HEK293 (cell line): ENCODE data around the gene LMNA.

Source experiments
- CTCF ChIA-PET: fragments of 350-600 bp; formaldehyde crosslinking; extraction: SDS; loops from one replicate; lab custom pipeline; 2021; ENCODE audit warnings: antibody characterized with exemption; lab: Yijun Ruan, JAX
- POLR2A ChIA-PET: fragments of 300-600 bp; formaldehyde crosslinking; extraction: SDS; loops from one replicate; lab custom pipeline; 2020; ENCODE audit warnings: antibody characterized with exemption, inconsistent platforms; lab: Yijun Ruan, JAX
- H3K27ac ChIP-seq: fragments of 200-500 bp; sonication (Bioruptor generic); 2 replicates; pipeline ENCODE4 v1.5.1; 2014; ENCODE audit warnings: low read depth, low read length, control low read depth, inconsistent platforms; ENCODE audit errors: extremely low read depth
- H3K36me3 ChIP-seq, 2 experiments: fragments of 200-500 bp in 1 of 2; sonication (Bioruptor generic) in 1 of 2; 1 replicate in 1 of 2; 2 replicates in 1 of 2; pipeline ENCODE4 v1.5.1; 2014 to 2017; ENCODE audit warnings: inconsistent platforms in 2 of 2, low read length in 2 of 2; ENCODE audit not compliant: control insufficient read depth in 2 of 2, insufficient read depth in 1 of 2
- H3K4me1 ChIP-seq: fragments of 200-500 bp; sonication (Bioruptor generic); 2 replicates; pipeline ENCODE4 v1.5.1; 2014; ENCODE audit warnings: mild to moderate bottlenecking, low read length, inconsistent platforms; ENCODE audit not compliant: control insufficient read depth, insufficient read depth
- H3K4me3 ChIP-seq: 2 replicates; pipeline ENCODE4 v1.5.1; 2011; ENCODE audit warnings: low read depth, mild to moderate bottlenecking, control low read depth, low read length, moderate library complexity
- H3K9me3 ChIP-seq: fragments of 200-500 bp; sonication (Bioruptor generic); 2 replicates; pipeline ENCODE4 v1.5.1; 2014; ENCODE audit warnings: low read depth, low read length, inconsistent platforms; ENCODE audit not compliant: control insufficient read depth, insufficient read depth
- BCL11A ChIP-seq: fragments of 450-650 bp; formaldehyde crosslinking; IDR thresholded peaks from 2 replicates; pipeline ENCODE4 v1.5.1; 2016; ENCODE audit warnings: low read depth, missing biosample characterization, missing genetic modification characterization
- MEIS1 ChIP-seq: sonication (generic); formaldehyde crosslinking; IDR thresholded peaks from 2 replicates; pipeline ENCODE4 v1.8.1; 2022; ENCODE audit warnings: missing genetic modification reagents, mild to moderate bottlenecking, borderline replicate concordance
- OSR2 ChIP-seq: fragments of 450-650 bp; formaldehyde crosslinking; IDR thresholded peaks from 2 replicates; pipeline ENCODE4 v1.5.1; 2016; ENCODE audit warnings: missing biosample characterization, missing genetic modification characterization
- SCRT1 ChIP-seq: fragments of 450-650 bp; formaldehyde crosslinking; IDR thresholded peaks from 2 replicates; pipeline ENCODE4 v1.5.1; 2016; ENCODE audit warnings: missing biosample characterization, missing genetic modification characterization, borderline replicate concordance
- TCF7L2 ChIP-seq: IDR thresholded peaks from 2 replicates; pipeline ENCODE4 v1.6.1; 2011; ENCODE audit warnings: low read depth, mild to moderate bottlenecking, inconsistent platforms, low read length, moderate library complexity, borderline replicate concordance
- ZIC2 ChIP-seq: fragments of 450-650 bp; formaldehyde crosslinking; IDR thresholded peaks from 2 replicates; pipeline ENCODE4 v1.5.1; 2016; ENCODE audit warnings: missing biosample characterization, missing genetic modification characterization
- ZNF146 ChIP-seq: fragments of 450-650 bp; formaldehyde crosslinking; IDR thresholded peaks from 2 replicates; pipeline ENCODE4 v1.5.1; 2016; ENCODE audit warnings: missing biosample characterization, missing genetic modification characterization
- ZNF302 ChIP-seq: fragments of 450-650 bp; formaldehyde crosslinking; IDR thresholded peaks from 2 replicates; pipeline ENCODE4 v1.5.1; 2016; ENCODE audit warnings: missing biosample characterization, missing genetic modification characterization, low read depth
- ZNF350 ChIP-seq: fragments of 450-650 bp; formaldehyde crosslinking; IDR thresholded peaks from 2 replicates; pipeline ENCODE4 v1.5.0; 2017; ENCODE audit warnings: missing biosample characterization, mild to moderate bottlenecking, missing genetic modification characterization
- ZNF394 ChIP-seq: fragments of 450-650 bp; formaldehyde crosslinking; IDR thresholded peaks from 2 replicates; pipeline ENCODE4 v1.5.1; 2016; ENCODE audit warnings: missing biosample characterization, missing genetic modification characterization, mild to moderate bottlenecking, moderate library complexity, borderline replicate concordance
- ZNF560 ChIP-seq: fragments of 450-650 bp; formaldehyde crosslinking; IDR thresholded peaks from 2 replicates; pipeline ENCODE4 v1.5.1; 2017; ENCODE audit warnings: missing biosample characterization, missing genetic modification characterization, borderline replicate concordance
- ZNF561 ChIP-seq: fragments of 450-650 bp; IDR thresholded peaks from 2 replicates; pipeline ENCODE4 v1.5.1; 2018; ENCODE audit warnings: missing biosample characterization, missing genetic modification characterization, borderline replicate concordance
- ZNF624 ChIP-seq: fragments of 450-650 bp; formaldehyde crosslinking; IDR thresholded peaks from 2 replicates; pipeline ENCODE4 v1.5.1; 2017; ENCODE audit warnings: missing biosample characterization, missing genetic modification characterization
- ZNF660 ChIP-seq: fragments of 450-650 bp; IDR thresholded peaks from 2 replicates; pipeline ENCODE4 v1.5.1; 2018; ENCODE audit warnings: missing biosample characterization, mild to moderate bottlenecking, missing genetic modification characterization
- ZNF707 ChIP-seq: fragments of 450-650 bp; formaldehyde crosslinking; IDR thresholded peaks from 2 replicates; pipeline ENCODE4 v1.5.1; 2016; ENCODE audit warnings: missing biosample characterization, missing genetic modification characterization
- ZNF768 ChIP-seq: fragments of 450-650 bp; formaldehyde crosslinking; IDR thresholded peaks from 2 replicates; pipeline ENCODE4 v1.5.1; 2018; ENCODE audit warnings: missing biosample characterization, mild to moderate bottlenecking, missing genetic modification characterization
- ZNF776 ChIP-seq: fragments of 450-650 bp; formaldehyde crosslinking; IDR thresholded peaks from 2 replicates; pipeline ENCODE4 v1.5.0; 2017; ENCODE audit warnings: missing biosample characterization, missing genetic modification characterization, borderline replicate concordance
- ZNF785 ChIP-seq: fragments of 450-650 bp; formaldehyde crosslinking; IDR thresholded peaks from 2 replicates; pipeline ENCODE4 v1.5.1; 2016; ENCODE audit warnings: missing biosample characterization, missing genetic modification characterization
- TF ChIP-seq, protein P1 (sequence below): fragments of 450-650 bp; formaldehyde crosslinking; IDR thresholded peaks from 2 replicates; pipeline ENCODE4 v1.5.1; 2016; ENCODE audit warnings: missing biosample characterization, missing genetic modification characterization, borderline replicate concordance
- TF ChIP-seq, protein P2 (sequence below): fragments of 450-650 bp; formaldehyde crosslinking; IDR thresholded peaks from 2 replicates; pipeline ENCODE4 v1.5.0; 2017; ENCODE audit warnings: missing biosample characterization, missing genetic modification characterization, borderline replicate concordance
- TF ChIP-seq, protein P3 (sequence below): fragments of 450-650 bp; formaldehyde crosslinking; conservative IDR thresholded peaks from 2 replicates; pipeline ENCODE4 v1.5.1; 2016; ENCODE audit warnings: low read depth, missing biosample characterization, missing genetic modification characterization
- TF ChIP-seq, protein P4 (sequence below): fragments of 450-650 bp; formaldehyde crosslinking; IDR thresholded peaks from 2 replicates; pipeline ENCODE4 v1.5.1; 2016; ENCODE audit warnings: missing biosample characterization, missing genetic modification characterization
- TF ChIP-seq, protein P5 (sequence below): fragments of 450-650 bp; IDR thresholded peaks from 2 replicates; pipeline ENCODE4 v1.5.1; 2018; ENCODE audit warnings: missing biosample characterization, missing genetic modification characterization

The LMNA gene

DNA sequence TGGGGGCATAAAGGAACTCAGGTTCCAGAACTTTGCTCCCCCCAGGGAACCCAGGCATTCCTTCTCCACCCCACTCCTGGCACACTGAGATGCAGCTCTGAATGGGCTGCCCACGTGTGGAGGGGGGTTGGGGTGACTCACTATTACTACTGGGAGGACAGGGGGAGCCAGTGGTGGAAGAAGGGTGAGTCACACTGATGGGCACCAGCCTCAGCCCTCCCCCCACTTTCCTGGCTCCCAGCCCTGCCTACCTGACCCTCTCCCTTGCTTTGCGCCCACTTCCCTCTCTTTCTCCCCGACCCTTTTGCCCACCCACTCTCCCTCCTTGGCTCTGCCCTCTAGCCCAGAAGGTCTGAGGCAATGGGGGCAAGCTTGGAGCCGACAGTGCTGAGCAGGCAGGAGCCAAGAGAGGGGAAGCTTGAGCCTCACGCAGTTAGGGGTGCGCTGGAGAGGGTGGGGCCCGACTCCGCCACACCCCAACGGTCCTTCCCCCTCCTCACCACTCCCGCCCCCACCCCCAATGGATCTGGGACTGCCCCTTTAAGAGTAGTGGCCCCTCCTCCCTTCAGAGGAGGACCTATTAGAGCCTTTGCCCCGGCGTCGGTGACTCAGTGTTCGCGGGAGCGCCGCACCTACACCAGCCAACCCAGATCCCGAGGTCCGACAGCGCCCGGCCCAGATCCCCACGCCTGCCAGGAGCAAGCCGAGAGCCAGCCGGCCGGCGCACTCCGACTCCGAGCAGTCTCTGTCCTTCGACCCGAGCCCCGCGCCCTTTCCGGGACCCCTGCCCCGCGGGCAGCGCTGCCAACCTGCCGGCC, at the start of gene LMNA:
LMNA (plus strand) TSS at position 611 of the 818 bp plus-strand sequence. CDS start 208 bp downstream, outside the sequence.
- peaks cover 4% of the 10 kb centered on the region for H3K4me1 ChIP-seq
- POLR2A ChIA-PET = interaction anchor here (0.6 to 5.5 kb wide), 7 partner anchors 9 to 98 kb away, joined by 4 to 63 read pairs (median 9); partner anchors contain the start of genes PMF1 and SLC25A44
- TF ChIP-seq ZNF785 (tag by site-specific recombination) = peak; percentile 68; the same call in 1 of the 2 replicates
- TF ChIP-seq ZNF660 = peak; percentile 54; the same call in 1 of the 2 replicates
- TF ChIP-seq, protein P1, sequence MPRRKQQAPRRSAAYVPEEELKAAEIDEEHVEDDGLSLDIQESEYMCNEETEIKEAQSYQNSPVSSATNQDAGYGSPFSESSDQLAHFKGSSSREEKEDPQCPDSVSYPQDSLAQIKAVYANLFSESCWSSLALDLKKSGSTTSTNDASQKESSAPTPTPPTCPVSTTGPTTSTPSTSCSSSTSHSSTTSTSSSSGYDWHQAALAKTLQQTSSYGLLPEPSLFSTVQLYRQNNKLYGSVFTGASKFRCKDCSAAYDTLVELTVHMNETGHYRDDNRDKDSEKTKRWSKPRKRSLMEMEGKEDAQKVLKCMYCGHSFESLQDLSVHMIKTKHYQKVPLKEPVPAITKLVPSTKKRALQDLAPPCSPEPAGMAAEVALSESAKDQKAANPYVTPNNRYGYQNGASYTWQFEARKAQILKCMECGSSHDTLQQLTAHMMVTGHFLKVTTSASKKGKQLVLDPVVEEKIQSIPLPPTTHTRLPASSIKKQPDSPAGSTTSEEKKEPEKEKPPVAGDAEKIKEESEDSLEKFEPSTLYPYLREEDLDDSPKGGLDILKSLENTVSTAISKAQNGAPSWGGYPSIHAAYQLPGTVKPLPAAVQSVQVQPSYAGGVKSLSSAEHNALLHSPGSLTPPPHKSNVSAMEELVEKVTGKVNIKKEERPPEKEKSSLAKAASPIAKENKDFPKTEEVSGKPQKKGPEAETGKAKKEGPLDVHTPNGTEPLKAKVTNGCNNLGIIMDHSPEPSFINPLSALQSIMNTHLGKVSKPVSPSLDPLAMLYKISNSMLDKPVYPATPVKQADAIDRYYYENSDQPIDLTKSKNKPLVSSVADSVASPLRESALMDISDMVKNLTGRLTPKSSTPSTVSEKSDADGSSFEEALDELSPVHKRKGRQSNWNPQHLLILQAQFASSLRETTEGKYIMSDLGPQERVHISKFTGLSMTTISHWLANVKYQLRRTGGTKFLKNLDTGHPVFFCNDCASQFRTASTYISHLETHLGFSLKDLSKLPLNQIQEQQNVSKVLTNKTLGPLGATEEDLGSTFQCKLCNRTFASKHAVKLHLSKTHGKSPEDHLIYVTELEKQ (tag by site-specific recombination) = peak; percentile 65; the same call in 1 of the 2 replicates
- no peak for TF ChIP-seq ZNF776
- no peak for TF ChIP-seq ZNF146 (tag by site-specific recombination)
- TF ChIP-seq BCL11A = peak; percentile 94
- no peak for TF ChIP-seq ZNF302 (tag by site-specific recombination)
- no peak for TF ChIP-seq ZNF350 (tag by site-specific recombination)
- TF ChIP-seq MEIS1 (CRISPR knock-in tag) = no peak
- peak; percentile 29 for TF ChIP-seq OSR2
- TF ChIP-seq ZIC2 (tag by site-specific recombination) = peak; percentile 56
- TF ChIP-seq ZNF624 (tag by site-specific recombination) = no peak
- no peak for TF ChIP-seq TCF7L2
- TF ChIP-seq, protein P2, sequence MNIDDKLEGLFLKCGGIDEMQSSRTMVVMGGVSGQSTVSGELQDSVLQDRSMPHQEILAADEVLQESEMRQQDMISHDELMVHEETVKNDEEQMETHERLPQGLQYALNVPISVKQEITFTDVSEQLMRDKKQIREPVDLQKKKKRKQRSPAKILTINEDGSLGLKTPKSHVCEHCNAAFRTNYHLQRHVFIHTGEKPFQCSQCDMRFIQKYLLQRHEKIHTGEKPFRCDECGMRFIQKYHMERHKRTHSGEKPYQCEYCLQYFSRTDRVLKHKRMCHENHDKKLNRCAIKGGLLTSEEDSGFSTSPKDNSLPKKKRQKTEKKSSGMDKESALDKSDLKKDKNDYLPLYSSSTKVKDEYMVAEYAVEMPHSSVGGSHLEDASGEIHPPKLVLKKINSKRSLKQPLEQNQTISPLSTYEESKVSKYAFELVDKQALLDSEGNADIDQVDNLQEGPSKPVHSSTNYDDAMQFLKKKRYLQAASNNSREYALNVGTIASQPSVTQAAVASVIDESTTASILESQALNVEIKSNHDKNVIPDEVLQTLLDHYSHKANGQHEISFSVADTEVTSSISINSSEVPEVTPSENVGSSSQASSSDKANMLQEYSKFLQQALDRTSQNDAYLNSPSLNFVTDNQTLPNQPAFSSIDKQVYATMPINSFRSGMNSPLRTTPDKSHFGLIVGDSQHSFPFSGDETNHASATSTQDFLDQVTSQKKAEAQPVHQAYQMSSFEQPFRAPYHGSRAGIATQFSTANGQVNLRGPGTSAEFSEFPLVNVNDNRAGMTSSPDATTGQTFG (tag by site-specific recombination) = no peak
- peak; percentile 40; the same call in 1 of the 2 replicates for TF ChIP-seq ZNF561
- TF ChIP-seq ZNF768 = no peak
- TF ChIP-seq, protein P3, sequence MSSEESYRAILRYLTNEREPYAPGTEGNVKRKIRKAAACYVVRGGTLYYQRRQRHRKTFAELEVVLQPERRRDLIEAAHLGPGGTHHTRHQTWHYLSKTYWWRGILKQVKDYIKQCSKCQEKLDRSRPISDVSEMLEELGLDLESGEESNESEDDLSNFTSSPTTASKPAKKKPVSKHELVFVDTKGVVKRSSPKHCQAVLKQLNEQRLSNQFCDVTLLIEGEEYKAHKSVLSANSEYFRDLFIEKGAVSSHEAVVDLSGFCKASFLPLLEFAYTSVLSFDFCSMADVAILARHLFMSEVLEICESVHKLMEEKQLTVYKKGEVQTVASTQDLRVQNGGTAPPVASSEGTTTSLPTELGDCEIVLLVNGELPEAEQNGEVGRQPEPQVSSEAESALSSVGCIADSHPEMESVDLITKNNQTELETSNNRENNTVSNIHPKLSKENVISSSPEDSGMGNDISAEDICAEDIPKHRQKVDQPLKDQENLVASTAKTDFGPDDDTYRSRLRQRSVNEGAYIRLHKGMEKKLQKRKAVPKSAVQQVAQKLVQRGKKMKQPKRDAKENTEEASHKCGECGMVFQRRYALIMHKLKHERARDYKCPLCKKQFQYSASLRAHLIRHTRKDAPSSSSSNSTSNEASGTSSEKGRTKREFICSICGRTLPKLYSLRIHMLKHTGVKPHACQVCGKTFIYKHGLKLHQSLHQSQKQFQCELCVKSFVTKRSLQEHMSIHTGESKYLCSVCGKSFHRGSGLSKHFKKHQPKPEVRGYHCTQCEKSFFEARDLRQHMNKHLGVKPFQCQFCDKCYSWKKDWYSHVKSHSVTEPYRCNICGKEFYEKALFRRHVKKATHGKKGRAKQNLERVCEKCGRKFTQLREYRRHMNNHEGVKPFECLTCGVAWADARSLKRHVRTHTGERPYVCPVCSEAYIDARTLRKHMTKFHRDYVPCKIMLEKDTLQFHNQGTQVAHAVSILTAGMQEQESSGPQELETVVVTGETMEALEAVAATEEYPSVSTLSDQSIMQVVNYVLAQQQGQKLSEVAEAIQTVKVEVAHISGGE = no peak
- TF ChIP-seq, protein P4, sequence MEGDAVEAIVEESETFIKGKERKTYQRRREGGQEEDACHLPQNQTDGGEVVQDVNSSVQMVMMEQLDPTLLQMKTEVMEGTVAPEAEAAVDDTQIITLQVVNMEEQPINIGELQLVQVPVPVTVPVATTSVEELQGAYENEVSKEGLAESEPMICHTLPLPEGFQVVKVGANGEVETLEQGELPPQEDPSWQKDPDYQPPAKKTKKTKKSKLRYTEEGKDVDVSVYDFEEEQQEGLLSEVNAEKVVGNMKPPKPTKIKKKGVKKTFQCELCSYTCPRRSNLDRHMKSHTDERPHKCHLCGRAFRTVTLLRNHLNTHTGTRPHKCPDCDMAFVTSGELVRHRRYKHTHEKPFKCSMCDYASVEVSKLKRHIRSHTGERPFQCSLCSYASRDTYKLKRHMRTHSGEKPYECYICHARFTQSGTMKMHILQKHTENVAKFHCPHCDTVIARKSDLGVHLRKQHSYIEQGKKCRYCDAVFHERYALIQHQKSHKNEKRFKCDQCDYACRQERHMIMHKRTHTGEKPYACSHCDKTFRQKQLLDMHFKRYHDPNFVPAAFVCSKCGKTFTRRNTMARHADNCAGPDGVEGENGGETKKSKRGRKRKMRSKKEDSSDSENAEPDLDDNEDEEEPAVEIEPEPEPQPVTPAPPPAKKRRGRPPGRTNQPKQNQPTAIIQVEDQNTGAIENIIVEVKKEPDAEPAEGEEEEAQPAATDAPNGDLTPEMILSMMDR (tag by site-specific recombination) = peak; percentile 1; the same call in 1 of the 2 replicates
- 0 out of 2 replicates have a peak, but pooled peaks have one; percentile 11 for TF ChIP-seq ZNF394 (tag by site-specific recombination)
- TF ChIP-seq SCRT1 (tag by site-specific recombination) = no peak
- TF ChIP-seq ZNF560 (tag by site-specific recombination) = no peak
- TF ChIP-seq ZNF707 (tag by site-specific recombination) = peak; percentile 94
- TF ChIP-seq, protein P5, sequence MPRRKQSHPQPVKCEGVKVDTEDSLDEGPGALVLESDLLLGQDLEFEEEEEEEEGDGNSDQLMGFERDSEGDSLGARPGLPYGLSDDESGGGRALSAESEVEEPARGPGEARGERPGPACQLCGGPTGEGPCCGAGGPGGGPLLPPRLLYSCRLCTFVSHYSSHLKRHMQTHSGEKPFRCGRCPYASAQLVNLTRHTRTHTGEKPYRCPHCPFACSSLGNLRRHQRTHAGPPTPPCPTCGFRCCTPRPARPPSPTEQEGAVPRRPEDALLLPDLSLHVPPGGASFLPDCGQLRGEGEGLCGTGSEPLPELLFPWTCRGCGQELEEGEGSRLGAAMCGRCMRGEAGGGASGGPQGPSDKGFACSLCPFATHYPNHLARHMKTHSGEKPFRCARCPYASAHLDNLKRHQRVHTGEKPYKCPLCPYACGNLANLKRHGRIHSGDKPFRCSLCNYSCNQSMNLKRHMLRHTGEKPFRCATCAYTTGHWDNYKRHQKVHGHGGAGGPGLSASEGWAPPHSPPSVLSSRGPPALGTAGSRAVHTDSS = no peak

More for the DNA sequence above, at the start of gene LMNA:
- peak within 1 kb of the TSS; percentile 66; the same call in 1 of the 2 replicates for H3K27ac ChIP-seq
- peak within 1 kb of the TSS; percentile 69 for H3K4me3 ChIP-seq
- no peaks in the 10 kb centered on the region; a peak in 1 of 3 replicates for H3K36me3 ChIP-seq
- CTCF ChIA-PET = interaction anchor here (1.3 to 25.6 kb wide), 4 partner anchors 12 to 30 kb away, joined by 5 to 1029 read pairs (median 32); no protein-coding TSS in a partner anchor
- H3K9me3 ChIP-seq = no peaks in the 10 kb centered on the region
